Brain microvascular endothelial cell (primary cell): ENCODE results near the gene C4BPB.

ENCODE experiments used
- DNase-seq: peaks from one replicate; pipeline ENCODE4 v3.0.0-alpha.2; 2020
- H3K27ac ChIP-seq: fragments of 250-450 bp; sonication (Bioruptor Pico); 2 replicates; pipeline ENCODE4 v1.5.1; 2020; ENCODE audit warnings: mild to moderate bottlenecking, moderate library complexity
- H3K27me3 ChIP-seq: fragments of 250-450 bp; sonication (Bioruptor Pico); replicated peaks from 2 replicates; pipeline ENCODE4 v1.5.1; 2020; ENCODE audit warnings: mild to moderate bottlenecking
- H3K36me3 ChIP-seq: fragments of 250-450 bp; sonication (Bioruptor Pico); replicated peaks from 2 replicates; pipeline ENCODE4 v1.5.1; 2020; ENCODE audit warnings: mild to moderate bottlenecking
- H3K4me3 ChIP-seq: 2 replicates; pipeline ENCODE4 v1.5.1; 2011; ENCODE audit warnings: low read depth, mild to moderate bottlenecking, control low read depth, low read length, moderate library complexity
- in situ Hi-C: cut with HindIII; loops from 2 replicates; pipeline ENCODE4 v1.10.0; 2017; ENCODE audit warnings: low sequenced_read_pairs, low pct_ligation_motif_present
- TF ChIP-seq, protein P1 (sequence below): IDR thresholded peaks from 2 replicates; pipeline ENCODE4 v1.5.1; 2011; ENCODE audit warnings: low read depth, mild to moderate bottlenecking, moderate library complexity, low read length, control low read depth, inconsistent platforms; ENCODE audit errors: missing control alignments

C4BPB gene

DNA sequence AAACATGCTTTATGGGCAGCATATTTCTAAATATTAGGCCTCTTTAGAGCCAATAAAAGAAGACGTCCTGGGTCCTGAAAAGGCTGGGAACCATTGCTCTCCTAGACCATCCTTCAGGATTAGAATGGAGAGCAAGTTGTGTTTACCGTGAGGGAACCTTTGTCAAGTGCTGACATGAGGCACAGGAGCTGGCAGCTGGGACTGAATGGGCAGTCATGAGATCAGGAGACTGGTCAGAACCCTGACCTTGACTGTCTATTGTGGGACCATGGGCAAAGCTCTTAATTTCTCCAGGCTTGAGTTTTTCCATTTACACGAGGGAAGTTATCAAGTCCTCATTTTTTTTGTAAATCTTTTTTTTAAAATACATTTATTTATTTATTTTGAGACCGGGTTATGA is 30.4 kb upstream of the C4BPB start:
- in situ Hi-C loops = no loop called here

DNA sequence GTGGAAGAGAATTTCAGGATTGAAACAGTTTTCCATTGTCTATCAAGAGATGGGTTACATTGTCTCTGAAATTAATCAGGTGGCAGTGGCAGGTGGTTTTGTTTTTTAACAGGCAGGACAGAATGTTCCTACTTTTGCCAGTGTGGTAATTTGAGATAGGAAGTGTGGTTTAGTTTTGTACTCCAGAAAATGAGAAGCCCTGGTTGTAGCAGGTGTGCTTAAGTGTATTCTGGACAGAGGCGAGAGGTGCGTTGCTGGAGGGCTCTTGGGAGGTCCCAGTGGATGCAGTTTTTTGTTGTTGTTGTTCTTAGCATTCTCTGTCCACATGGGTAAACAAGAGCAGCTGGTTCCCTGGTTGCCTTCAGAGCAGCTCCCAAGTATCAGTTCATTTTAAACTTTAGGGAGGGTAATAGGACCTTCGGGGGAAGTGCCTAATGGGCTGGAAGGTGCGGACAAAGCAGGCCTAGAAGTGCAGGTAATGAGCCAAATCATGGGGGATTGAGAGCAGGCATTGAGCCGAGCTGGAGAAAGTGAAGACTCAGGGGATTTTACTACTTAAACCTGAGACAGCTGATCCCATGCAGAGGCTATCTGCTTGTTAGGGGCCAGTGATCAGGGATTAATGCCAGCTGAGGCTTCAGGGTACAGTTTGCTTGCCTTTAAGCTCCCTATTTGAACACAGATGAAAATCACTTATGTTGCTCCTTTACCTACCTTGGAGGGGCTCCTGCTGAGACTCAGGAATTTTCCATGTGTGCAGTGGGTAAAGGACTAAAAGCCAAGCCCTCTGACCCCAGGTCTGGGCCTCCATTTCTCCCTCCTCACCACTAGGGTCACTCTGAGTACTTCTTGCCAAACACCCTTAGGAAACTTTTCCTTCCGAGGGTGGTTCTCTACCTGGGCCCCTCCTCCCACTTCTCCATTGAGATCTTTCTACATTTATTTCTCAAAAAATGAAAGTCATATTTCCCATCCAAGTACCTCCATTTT is 29.5 kb upstream of the C4BPB start:
- H3K36me3 ChIP-seq = no peaks in the 10 kb centered on the region
- in situ Hi-C loops = no loop called here

More for the DNA sequence above, 30.4 kb upstream of the C4BPB start:
- H3K36me3 ChIP-seq = no peaks in the 10 kb centered on the region
- TF ChIP-seq, protein P1, sequence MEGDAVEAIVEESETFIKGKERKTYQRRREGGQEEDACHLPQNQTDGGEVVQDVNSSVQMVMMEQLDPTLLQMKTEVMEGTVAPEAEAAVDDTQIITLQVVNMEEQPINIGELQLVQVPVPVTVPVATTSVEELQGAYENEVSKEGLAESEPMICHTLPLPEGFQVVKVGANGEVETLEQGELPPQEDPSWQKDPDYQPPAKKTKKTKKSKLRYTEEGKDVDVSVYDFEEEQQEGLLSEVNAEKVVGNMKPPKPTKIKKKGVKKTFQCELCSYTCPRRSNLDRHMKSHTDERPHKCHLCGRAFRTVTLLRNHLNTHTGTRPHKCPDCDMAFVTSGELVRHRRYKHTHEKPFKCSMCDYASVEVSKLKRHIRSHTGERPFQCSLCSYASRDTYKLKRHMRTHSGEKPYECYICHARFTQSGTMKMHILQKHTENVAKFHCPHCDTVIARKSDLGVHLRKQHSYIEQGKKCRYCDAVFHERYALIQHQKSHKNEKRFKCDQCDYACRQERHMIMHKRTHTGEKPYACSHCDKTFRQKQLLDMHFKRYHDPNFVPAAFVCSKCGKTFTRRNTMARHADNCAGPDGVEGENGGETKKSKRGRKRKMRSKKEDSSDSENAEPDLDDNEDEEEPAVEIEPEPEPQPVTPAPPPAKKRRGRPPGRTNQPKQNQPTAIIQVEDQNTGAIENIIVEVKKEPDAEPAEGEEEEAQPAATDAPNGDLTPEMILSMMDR = no peak
- no peak overlapping the region for H3K27ac ChIP-seq
- DNase-seq = no peak
- no peaks in the 10 kb centered on the region for H3K27me3 ChIP-seq
- no peak overlapping the region for H3K4me3 ChIP-seq

DNA sequence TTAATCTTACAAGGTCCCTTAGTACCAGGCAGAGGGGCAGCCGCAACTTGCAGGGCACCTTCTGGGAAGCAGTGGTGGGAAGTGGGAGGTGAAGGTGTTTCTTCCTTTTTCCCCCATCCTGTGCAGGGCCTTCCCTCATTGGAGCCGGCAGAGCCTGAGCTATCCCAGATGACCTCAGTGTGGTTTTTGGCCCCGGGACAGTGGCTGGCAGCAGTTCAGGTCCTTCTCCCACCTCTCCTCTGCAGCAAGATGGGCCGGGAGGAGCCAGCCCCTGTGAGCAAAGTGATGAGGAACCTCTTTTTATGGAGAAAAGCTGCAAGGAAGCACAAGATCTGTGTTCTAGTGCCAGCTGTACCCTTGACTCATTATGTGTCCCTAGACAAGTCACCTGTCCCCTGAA is 28.8 kb upstream of the C4BPB start:
- H3K36me3 ChIP-seq = no peaks in the 10 kb centered on the region
- H3K4me3 ChIP-seq = no peak overlapping the region
- TF ChIP-seq, protein P1 = no peak
- in situ Hi-C loops = no loop called here
- H3K27me3 ChIP-seq = no peaks in the 10 kb centered on the region
- no peak for DNase-seq
- H3K27ac ChIP-seq = no peak overlapping the region

More for the DNA sequence above, 29.5 kb upstream of the C4BPB start:
- TF ChIP-seq, protein P1 = no peak
- no peak for DNase-seq
- H3K27me3 ChIP-seq = no peaks in the 10 kb centered on the region
- H3K27ac ChIP-seq = no peak overlapping the region
- no peak overlapping the region for H3K4me3 ChIP-seq

DNA sequence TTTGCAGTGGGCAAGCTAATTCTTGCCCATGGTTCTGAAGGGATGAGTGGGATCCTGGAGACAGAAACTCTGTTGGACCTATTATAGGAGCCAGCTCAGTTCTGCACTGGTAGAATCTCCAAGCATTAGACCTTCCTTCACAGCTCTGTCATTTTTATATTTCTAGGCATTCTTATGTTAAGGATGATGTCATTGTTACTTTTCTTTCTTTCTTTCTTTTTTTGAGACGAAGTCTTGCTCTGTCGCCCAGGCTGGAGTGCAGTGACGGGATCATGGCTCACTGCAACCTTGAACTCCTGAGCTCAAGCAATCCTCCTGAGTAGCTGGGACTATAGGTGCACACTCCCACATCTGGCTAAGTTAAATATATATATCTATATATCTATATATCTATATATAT is 28.1 kb upstream of the C4BPB start:
- TF ChIP-seq, protein P1 = no peak
- in situ Hi-C loops = no loop called here
- Histone ChIP-seq H3K27me3 (no peaks in the 10 kb centered on the region), H3K27ac (no peak overlapping the region), H3K4me3 (no peak overlapping the region), H3K36me3 (no peaks in the 10 kb centered on the region)
- DNase-seq = no peak

DNA sequence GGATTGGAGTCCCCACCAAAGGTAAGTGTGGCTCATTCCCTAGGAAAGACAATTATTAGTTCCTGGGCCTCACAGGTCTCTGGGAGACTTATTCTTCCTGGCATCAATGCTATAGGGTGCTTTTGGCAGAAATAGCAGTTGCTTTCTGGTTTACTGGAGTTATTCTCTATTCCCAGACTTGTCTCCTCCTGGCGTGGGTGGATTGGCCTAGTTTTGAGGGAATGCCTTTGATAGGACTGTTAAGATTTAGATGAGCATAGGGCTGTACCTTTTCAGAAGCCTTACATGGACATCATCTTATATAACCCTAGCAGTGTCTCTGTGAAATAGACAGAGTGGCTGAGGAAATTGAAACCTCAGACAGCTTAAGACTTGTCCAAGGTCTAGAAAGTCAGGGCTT is 26.6 kb upstream of the C4BPB start:
- no peak overlapping the region for H3K27ac ChIP-seq
- no peak overlapping the region for H3K4me3 ChIP-seq
- in situ Hi-C loops = no loop called here
- no peaks in the 10 kb centered on the region for H3K27me3 ChIP-seq
- no peaks in the 10 kb centered on the region for H3K36me3 ChIP-seq
- no peak for DNase-seq
- TF ChIP-seq, protein P1 = no peak

DNA sequence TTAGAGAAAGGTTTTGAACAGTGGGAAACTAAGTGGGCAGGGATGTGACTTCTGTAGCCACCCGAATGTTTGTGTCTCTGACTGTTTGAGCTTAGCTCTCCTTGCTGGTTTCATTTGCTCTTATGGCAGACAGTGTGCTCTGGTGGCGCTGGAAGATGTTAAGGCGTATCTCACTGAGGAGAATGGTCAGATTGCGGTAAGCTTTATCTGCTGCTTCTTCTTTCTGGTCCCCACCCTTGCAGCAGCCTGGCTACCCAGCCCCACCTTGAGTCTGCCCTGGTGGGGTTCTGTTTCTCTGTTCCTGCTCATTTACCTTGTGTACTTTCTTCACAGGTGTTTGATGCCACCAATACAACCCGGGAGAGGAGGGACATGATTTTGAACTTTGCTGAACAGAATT is 25.6 kb upstream of the C4BPB start:
- DNase-seq = no peak
- in situ Hi-C loops = no loop called here
- no peaks in the 10 kb centered on the region for H3K36me3 ChIP-seq

More for the DNA sequence above, 25.6 kb upstream of the C4BPB start:
- H3K27me3 ChIP-seq = no peaks in the 10 kb centered on the region
- H3K4me3 ChIP-seq = no peak overlapping the region
- H3K27ac ChIP-seq = no peak overlapping the region
- TF ChIP-seq, protein P1 = no peak
